H9 (cell line): Measurements from ENCODE around the gene COLEC12. TPM values are rescaled to one million over a fixed set of nuclear protein-coding genes. Genes with fewer than 3 reads are reported as not detected.

Source experiments
- DNase-seq: peaks from one replicate; pipeline ENCODE4 v3.0.0-alpha.2; 2017
- H2AFZ ChIP-seq: one replicate; pipeline ENCODE4 v1.6.1; 2013; ENCODE audit warnings: mild to moderate bottlenecking, low read length, control low read depth, moderate library complexity
- H2AK5ac ChIP-seq: 2 replicates; pipeline ENCODE4 v1.6.1; 2013; ENCODE audit warnings: low read length, control low read depth, mixed read lengths; ENCODE audit not compliant: insufficient read length
- H2BK120ac ChIP-seq: one replicate; pipeline ENCODE4 v1.6.1; 2013; ENCODE audit warnings: low read depth, mild to moderate bottlenecking, low read length, control low read depth, inconsistent platforms; ENCODE audit not compliant: poor library complexity, severe bottlenecking
- H2BK12ac ChIP-seq: 2 replicates; pipeline ENCODE4 v1.6.1; 2013; ENCODE audit warnings: low read length, control low read depth, mixed read lengths, low read depth; ENCODE audit not compliant: insufficient read length
- H2BK15ac ChIP-seq: 2 replicates; pipeline ENCODE4 v1.6.1; 2013; ENCODE audit warnings: low read depth, low read length, control low read depth
- H2BK20ac ChIP-seq: one replicate; pipeline ENCODE4 v1.6.1; 2013; ENCODE audit warnings: low read depth, mild to moderate bottlenecking, low read length, control low read depth, inconsistent platforms; ENCODE audit not compliant: poor library complexity, severe bottlenecking
- H2BK5ac ChIP-seq: 2 replicates; pipeline ENCODE4 v1.6.1; 2013; ENCODE audit warnings: low read length, control low read depth, mixed read lengths; ENCODE audit not compliant: insufficient read length
- H3K14ac ChIP-seq: 2 replicates; pipeline ENCODE4 v1.6.1; 2013; ENCODE audit warnings: low read length, control low read depth; ENCODE audit not compliant: insufficient read depth
- H3K18ac ChIP-seq: 2 replicates; pipeline ENCODE4 v1.6.1; 2013; ENCODE audit warnings: low read depth, mild to moderate bottlenecking, mixed read lengths, low read length, control low read depth; ENCODE audit not compliant: insufficient read length
- H3K23ac ChIP-seq: 2 replicates; pipeline ENCODE4 v1.6.1; 2013; ENCODE audit warnings: low read length, control low read depth, mixed read lengths, low read depth; ENCODE audit not compliant: insufficient read length
- H3K23me2 ChIP-seq: 2 replicates; pipeline ENCODE4 v1.6.1; 2013; ENCODE audit warnings: low read depth, mild to moderate bottlenecking, mixed read lengths, low read length, control low read depth; ENCODE audit not compliant: insufficient read length, poor library complexity, severe bottlenecking
- H3K27ac ChIP-seq: 2 replicates; pipeline ENCODE4 v1.5.1; 2013; ENCODE audit warnings: low read length, control low read depth, mixed read lengths, low read depth; ENCODE audit not compliant: insufficient read length
- H3K27me3 ChIP-seq: 2 replicates; pipeline ENCODE4 v1.6.1; 2013; ENCODE audit warnings: low read length, control low read depth, inconsistent platforms; ENCODE audit not compliant: insufficient read depth
- H3K4ac ChIP-seq: 2 replicates; pipeline ENCODE4 v1.6.1; 2013; ENCODE audit warnings: low read depth, mild to moderate bottlenecking, control low read depth, inconsistent platforms, low read length, moderate library complexity
- H3K4me1 ChIP-seq: 2 replicates; pipeline ENCODE4 v1.6.1; 2013; ENCODE audit warnings: low read length, control low read depth, inconsistent platforms; ENCODE audit not compliant: insufficient read depth
- H3K4me2 ChIP-seq: 2 replicates; pipeline ENCODE4 v1.6.1; 2013; ENCODE audit warnings: low read length, control low read depth, mixed read lengths; ENCODE audit not compliant: insufficient read length, insufficient read depth
- H3K56ac ChIP-seq: 2 replicates; pipeline ENCODE4 v1.6.1; 2013; ENCODE audit warnings: low read depth, mild to moderate bottlenecking, mixed read lengths, low read length, control low read depth; ENCODE audit not compliant: insufficient read length
- H3K79me1 ChIP-seq: 2 replicates; pipeline ENCODE4 v1.6.1; 2013; ENCODE audit warnings: low read depth, mild to moderate bottlenecking, moderate library complexity, low read length, control low read depth, inconsistent platforms; ENCODE audit not compliant: insufficient read depth, poor library complexity, severe bottlenecking
- H3K79me2 ChIP-seq: 2 replicates; pipeline ENCODE4 v1.6.1; 2013; ENCODE audit warnings: low read length, control low read depth, inconsistent platforms; ENCODE audit not compliant: insufficient read depth
- H3K9ac ChIP-seq: 2 replicates; pipeline ENCODE4 v1.6.1; 2013; ENCODE audit warnings: low read length, control low read depth, mixed read lengths; ENCODE audit not compliant: insufficient read length; ENCODE audit errors: extremely low read depth
- H3K9me3 ChIP-seq: one replicate; pipeline ENCODE4 v1.6.1; 2013; ENCODE audit warnings: low read depth, low read length, inconsistent platforms; ENCODE audit not compliant: control insufficient read depth
- H3T11ph ChIP-seq: one replicate; pipeline ENCODE4 v1.6.1; 2013; ENCODE audit warnings: mild to moderate bottlenecking, low read length, control low read depth, inconsistent platforms
- H4K20me1 ChIP-seq: one replicate; pipeline ENCODE4 v1.6.1; 2013; ENCODE audit not compliant: control insufficient read depth, insufficient read length, insufficient read depth
- H4K5ac ChIP-seq: 2 replicates; pipeline ENCODE4 v1.6.1; 2013; ENCODE audit warnings: low read depth, mild to moderate bottlenecking, mixed read lengths, low read length, control low read depth; ENCODE audit not compliant: insufficient read length
- H4K8ac ChIP-seq: replicated peaks from 2 replicates; pipeline ENCODE4 v1.6.1; 2013; ENCODE audit warnings: low read length, control low read depth, mixed read lengths, low read depth; ENCODE audit not compliant: insufficient read length
- H4K91ac ChIP-seq: 2 replicates; pipeline ENCODE4 v1.6.1; 2013; ENCODE audit warnings: low read depth, mild to moderate bottlenecking, moderate library complexity, mixed read lengths, low read length, control low read depth; ENCODE audit not compliant: insufficient read length
- H3K27ac Mint-ChIP-seq, 3 experiments: 2 replicates in 2 of 3; 3 replicates in 1 of 3; pipeline ENCODE4 v1.8.0; 2020 to 2021; ENCODE audit warnings: mixed read lengths in 3 of 3, mild to moderate bottlenecking in 1 of 3, moderate library complexity in 1 of 3
- H3K27me3 Mint-ChIP-seq: 2 replicates; pipeline ENCODE4 v1.8.0; 2021; ENCODE audit warnings: low read depth, mild to moderate bottlenecking, moderate library complexity, mixed read lengths
- H3K36me3 Mint-ChIP-seq, 3 experiments: 2 replicates in 2 of 3; 3 replicates in 1 of 3; pipeline ENCODE4 v1.8.0; 2020 to 2021; ENCODE audit warnings: low read depth in 3 of 3, mixed read lengths in 3 of 3; ENCODE audit not compliant: insufficient read depth in 1 of 3
- H3K4me1 Mint-ChIP-seq, 2 experiments: 2 replicates each; pipeline ENCODE4 v1.8.0; 2020; ENCODE audit warnings: mixed read lengths in 2 of 2
- H3K4me3 Mint-ChIP-seq, 2 experiments: 2 replicates in 1 of 2; 3 replicates in 1 of 2; pipeline ENCODE4 v1.8.0; 2020 to 2021; ENCODE audit warnings: mild to moderate bottlenecking in 2 of 2, mixed read lengths in 2 of 2, moderate library complexity in 1 of 2
- H3K9me3 Mint-ChIP-seq, 2 experiments: 2 replicates in 1 of 2; 3 replicates in 1 of 2; pipeline ENCODE4 v1.8.0; 2020; ENCODE audit warnings: mild to moderate bottlenecking in 2 of 2, mixed read lengths in 2 of 2, moderate library complexity in 1 of 2
- CTCF ChIP-seq: fragments of 200-600 bp; sonication (generic); conservative IDR thresholded peaks from 3 replicates; pipeline ENCODE4 v1.8.0; 2021; ENCODE audit warnings: antibody characterized with exemption, mild to moderate bottlenecking
- WGBS: extraction: QIAGEN DNeasy Blood & Tissue Kit; methylation state at CpG from one replicate; pipeline ENCODE4 v1.1.7; 2013; ENCODE audit warnings: missing lambda C conversion rate, low lambda C conversion rate, mixed read lengths; ENCODE audit not compliant: insufficient read length; ENCODE audit errors: extremely low coverage; 5-methylcytosine and 5-hydroxymethylcytosine counted together
- total RNA-seq: library from RNA; stranded (reverse); gene quantifications from 2 replicates; pipeline ENCODE4 v1.2.1, GENCODE V29; 2021

COLEC12 gene
- total RNA-seq, 1 experiment from 2014 or later = 0.70 TPM

- WGBS = no CpG with 5 or more reads among the region's 4 CpGs
- H3K4ac ChIP-seq = no peak overlapping the region
- H3K23ac ChIP-seq = no peak overlapping the region
- TF ChIP-seq CTCF = no peak
- Mint-ChIP-seq H3K27me3 (peaks cover 6% of the 10 kb centered on the region), H3K9me3 (peaks cover 11 to 12% of the 10 kb centered on the region in 2 experiments), H3K4me3 (no peak overlapping the region), H3K36me3 (peaks cover 0 to 11% (median 3%) of the 10 kb centered on the region in 3 experiments; a peak in 5 of 7 replicates), H3K4me1 (peaks cover 6 to 15% of the 10 kb centered on the region in 2 experiments), H3K27ac (no peak overlapping the region)
- H4K20me1 ChIP-seq = no peaks in the 10 kb centered on the region
- H3K14ac ChIP-seq = no peak overlapping the region
- H2BK20ac ChIP-seq = no peak overlapping the region
- H3T11ph ChIP-seq = no peak overlapping the region
- no peak for DNase-seq
- no peak overlapping the region for H4K8ac ChIP-seq
- no peak overlapping the region for H2BK12ac ChIP-seq
- H4K91ac ChIP-seq = no peak overlapping the region
- H3K56ac ChIP-seq = no peak overlapping the region
- H3K27ac ChIP-seq = no peak overlapping the region
- H3K27me3 ChIP-seq = no peaks in the 10 kb centered on the region
- no peak overlapping the region for H2BK15ac ChIP-seq
- no peak overlapping the region for H4K5ac ChIP-seq
- no peaks in the 10 kb centered on the region for H3K9me3 ChIP-seq
- H3K79me1 ChIP-seq = no peaks in the 10 kb centered on the region
- H3K18ac ChIP-seq = no peak overlapping the region
- no peaks in the 10 kb centered on the region for H3K4me1 ChIP-seq
- no peaks in the 10 kb centered on the region for H3K23me2 ChIP-seq
- H2BK5ac ChIP-seq = no peak overlapping the region
- no peak overlapping the region for H2AFZ ChIP-seq
- H2BK120ac ChIP-seq = no peak overlapping the region
- no peak overlapping the region for H3K4me2 ChIP-seq
- H3K9ac ChIP-seq = no peak overlapping the region
- no peaks in the 10 kb centered on the region for H3K79me2 ChIP-seq
- H2AK5ac ChIP-seq = no peak overlapping the region
Observed at GRCh38 chr18:490624-491023, 9.9 kb downstream of the COLEC12 start.
